22Rv1 (cell line): Measurements from ENCODE around the gene SDK2.

ENCODE experiments used
- ZFX ChIP-seq: fragments of 450-650 bp; IDR thresholded peaks from 2 replicates; pipeline ENCODE4 v1.6.1; 2017; ENCODE audit warnings: antibody characterized with exemption, borderline replicate concordance
- TF ChIP-seq, protein P1 (sequence below): fragments of 450-650 bp; IDR thresholded peaks from 2 replicates; pipeline ENCODE4 v1.5.1; 2017; ENCODE audit warnings: mild to moderate bottlenecking

DNA sequence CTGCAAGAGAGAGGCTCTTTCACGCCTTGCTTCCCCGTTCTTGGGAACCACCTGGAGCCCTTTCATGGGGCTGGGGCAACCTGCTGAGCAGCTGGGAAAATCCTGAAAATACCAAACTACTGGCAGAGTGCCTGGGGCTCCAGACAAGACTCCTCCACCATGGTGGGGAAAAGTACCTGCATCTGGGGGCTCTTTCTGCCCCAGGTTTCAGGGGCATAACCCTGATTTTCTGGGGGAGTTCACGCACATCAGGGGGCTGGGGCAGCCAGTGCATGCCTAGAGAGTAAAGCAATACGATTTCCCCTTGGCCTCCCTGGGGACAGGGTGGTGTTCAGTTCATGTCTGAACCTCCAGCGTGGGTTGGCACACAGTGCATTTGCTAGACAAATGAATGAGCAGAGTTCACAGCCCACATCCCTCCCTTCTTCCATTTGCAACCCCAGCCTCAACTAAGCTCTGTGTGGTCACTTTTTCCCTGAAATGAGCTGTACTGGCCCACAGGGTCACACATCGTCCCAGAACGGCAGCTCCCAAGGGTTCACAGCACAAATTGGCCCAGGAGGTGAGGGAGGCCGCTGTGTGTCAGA lies 327.2 kb downstream of the SDK2 start:
- TF ChIP-seq, protein P1, sequence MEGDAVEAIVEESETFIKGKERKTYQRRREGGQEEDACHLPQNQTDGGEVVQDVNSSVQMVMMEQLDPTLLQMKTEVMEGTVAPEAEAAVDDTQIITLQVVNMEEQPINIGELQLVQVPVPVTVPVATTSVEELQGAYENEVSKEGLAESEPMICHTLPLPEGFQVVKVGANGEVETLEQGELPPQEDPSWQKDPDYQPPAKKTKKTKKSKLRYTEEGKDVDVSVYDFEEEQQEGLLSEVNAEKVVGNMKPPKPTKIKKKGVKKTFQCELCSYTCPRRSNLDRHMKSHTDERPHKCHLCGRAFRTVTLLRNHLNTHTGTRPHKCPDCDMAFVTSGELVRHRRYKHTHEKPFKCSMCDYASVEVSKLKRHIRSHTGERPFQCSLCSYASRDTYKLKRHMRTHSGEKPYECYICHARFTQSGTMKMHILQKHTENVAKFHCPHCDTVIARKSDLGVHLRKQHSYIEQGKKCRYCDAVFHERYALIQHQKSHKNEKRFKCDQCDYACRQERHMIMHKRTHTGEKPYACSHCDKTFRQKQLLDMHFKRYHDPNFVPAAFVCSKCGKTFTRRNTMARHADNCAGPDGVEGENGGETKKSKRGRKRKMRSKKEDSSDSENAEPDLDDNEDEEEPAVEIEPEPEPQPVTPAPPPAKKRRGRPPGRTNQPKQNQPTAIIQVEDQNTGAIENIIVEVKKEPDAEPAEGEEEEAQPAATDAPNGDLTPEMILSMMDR: no peak
- no peak for TF ChIP-seq ZFX
